Kidney capillary endothelial cell (primary cell): ENCODE results near the gene PAX2.

Experiments used
- DNase-seq: peaks from one replicate; pipeline ENCODE4 v3.0.0-alpha.2; 2018; ENCODE audit warnings: low spot score

Gene PAX2

DNA sequence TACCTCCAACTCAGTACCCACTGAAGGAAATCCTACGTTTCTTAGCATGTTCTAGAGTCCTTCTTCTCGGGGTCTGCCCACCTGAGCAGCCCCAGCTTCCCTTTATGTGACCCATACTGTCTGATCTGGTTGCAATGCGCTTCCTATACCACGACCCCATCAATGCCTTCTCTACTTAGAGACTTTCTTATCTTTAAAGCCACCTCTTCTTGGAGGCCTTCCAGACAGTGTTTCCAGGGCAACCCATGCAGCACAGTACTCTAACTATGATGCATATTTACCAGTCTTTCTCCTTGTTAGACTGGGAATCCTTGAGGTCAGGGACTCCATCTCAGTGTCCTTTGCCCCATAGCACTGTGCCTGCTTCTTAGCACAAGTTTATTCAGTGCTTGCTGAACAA, 112.9 kb downstream of the PAX2 start:
- no peak for DNase-seq

DNA sequence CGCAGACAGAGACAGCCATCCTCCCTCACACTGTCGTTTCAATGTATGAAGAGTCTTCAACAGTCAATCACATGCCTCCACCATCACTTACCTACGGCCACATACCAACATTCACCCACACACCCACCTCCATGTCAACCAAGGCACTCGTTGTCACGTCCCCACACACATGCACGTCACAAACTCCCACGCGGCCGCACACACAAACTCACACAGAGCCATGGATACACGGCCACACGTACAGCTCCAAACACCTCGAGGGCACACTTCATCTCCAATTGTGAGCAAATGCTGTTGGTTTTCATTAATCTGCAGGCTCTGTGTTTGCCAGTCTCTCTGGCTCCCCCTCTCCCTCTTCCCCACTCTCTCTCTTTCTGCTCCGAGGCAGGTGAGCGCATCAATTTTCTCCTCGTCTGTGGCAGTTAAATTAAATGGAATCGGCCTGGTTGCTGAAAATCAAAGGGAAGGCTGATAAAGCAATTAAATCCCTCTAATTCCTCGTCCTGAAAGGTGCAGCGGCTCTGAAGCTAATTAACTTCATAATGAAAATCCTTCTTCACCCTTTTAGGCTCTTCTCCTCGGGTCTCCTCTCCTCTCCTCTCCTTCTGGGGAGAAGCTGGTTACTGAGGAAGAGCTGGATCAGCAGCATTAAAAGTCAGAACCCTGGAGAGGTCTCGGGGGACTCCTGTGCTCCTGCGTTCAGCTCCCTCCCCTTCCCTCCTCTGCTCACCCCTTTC, 113.5 kb downstream of the PAX2 start:
- no peak for DNase-seq

DNA sequence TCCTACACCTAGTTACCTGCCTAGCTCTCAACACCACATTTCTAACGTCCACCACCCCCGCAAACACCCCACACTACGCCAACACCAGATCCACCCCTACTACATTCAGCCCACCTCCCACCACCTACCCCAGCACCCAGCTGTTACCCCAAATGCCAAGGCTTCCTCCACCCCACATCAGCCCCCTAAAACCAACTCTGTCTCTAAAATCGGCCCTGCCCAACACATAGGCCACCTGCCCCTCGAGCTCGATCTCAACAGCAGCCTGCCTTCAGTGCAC, 114.0 kb downstream of the PAX2 start:
- no peak for DNase-seq

DNA sequence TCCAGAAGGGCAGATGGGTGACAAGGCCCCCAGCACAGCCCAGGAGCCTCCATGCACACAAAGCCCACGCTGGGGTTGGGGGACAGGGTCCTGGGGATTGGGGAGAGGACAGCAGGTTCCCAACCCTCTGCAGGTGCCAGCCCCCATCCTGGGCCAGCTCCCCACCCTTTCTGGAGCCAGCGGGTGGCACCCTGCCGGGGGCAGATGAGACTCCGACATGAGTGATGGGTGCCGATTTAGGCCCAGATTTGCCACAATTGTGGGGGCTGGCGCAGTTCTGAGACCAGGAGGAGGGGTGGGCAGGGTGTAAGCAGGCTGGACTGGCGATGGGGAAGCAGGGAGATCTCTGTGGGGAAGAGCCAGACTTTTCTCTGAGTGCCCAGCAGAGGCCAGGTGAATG, 118.1 kb downstream of the PAX2 start:
- no peak for DNase-seq

DNA sequence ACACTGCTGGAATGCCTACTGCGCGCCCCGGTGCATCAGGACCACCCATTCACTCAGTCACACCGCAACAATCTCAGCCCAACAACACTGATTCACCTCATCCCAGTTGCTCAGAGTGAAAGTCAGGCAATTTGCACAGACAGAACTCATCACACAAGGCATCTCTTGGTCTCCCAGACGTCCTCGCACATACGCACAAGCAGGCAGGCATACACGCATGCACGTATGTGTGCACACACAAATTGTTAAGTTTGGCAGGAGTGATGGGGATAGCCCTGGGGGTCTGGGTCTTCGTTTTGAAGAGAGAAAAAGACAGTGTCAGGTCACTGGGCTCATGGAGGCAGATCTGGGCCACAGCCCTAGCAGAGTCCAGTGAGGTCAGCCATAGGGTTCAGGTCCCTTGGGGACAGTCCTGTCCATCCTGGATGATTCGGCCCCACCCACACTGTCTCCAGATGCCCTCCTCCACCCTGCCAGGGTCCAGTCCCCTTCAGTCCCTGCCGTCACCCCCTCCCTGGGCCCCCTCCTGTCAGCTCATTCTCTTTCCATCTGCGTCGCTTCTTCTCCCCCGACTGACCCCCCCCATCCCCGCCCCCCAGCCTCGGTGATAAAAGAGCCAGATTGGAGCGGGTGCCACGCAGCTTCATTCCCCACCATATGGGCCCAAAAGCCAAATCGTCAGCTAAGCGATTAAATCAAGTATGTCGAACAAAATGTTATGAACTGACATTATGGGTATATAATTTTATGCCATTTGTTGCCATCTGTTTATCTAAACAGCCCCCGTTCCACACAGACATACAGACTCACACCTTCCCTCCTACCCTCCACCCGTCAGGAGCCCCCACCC, 118.9 kb downstream of the PAX2 start:
- DNase-seq, result no peak

DNA sequence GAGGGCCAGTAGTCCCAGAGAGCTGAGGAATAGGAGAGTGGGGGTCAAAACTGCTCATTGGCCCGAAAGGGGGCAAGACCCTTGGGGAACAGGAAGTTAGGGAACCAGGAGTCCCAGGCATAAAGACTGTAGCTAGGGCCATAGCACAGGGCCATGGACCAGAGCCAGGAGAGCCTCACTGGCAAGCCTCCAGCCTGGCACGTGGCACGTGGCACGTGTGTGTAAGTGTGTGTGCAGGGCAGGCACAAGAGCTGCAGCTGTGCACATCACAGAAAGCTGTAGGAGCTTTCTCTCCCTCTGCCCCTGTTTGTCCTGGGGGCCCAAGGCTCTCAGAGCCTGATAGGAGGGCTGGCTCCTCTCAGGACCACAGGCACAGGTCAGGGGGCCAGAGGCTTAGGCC, 119.6 kb downstream of the PAX2 start:
- DNase-seq, result no peak

DNA sequence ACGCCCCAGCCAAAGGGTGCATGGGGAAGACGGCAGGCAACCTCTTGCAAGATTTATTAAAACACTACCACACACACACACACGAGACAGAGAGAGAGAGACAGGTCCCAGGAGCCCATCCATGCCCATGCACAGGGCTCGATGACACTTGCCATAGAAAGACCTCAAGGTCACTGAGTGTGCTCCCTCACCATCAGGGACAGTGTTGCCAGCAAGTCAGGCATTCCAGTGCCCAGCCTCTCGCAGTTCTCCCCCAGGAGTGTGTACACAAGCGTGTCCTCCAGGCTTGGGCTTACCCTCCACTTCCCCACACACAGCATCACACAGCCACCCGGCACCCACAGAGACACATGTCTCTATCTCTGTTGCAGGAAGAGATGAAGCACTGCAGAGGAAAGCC, 120.6 kb downstream of the PAX2 start:
- DNase-seq, result no peak

DNA sequence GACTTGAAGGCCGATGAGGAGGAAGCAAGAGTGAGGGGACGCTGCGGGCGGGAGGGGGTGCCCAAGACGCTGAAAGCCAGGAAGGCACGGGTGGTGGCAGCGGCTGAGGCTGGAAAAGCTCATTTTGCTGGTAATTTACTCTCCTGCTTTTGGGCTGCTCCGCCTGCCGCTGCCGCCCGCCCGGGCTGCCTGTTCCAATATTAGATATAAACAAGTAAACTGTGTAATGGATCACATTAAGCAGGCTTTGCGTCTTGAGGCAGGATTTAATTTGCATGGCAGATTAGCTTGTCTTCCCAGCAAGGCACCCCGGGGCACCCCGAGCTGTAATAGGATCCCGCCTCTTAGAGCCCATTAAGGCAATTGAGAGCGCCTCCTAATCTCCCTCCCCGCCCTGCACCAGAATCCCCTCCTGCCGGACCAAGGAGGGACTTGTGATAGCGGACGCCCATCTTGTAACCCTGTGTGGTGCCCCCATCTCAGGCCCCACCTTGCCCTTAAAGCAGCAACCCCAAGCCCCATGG, 121.3 kb downstream of the PAX2 start:
- no peak for DNase-seq

DNA sequence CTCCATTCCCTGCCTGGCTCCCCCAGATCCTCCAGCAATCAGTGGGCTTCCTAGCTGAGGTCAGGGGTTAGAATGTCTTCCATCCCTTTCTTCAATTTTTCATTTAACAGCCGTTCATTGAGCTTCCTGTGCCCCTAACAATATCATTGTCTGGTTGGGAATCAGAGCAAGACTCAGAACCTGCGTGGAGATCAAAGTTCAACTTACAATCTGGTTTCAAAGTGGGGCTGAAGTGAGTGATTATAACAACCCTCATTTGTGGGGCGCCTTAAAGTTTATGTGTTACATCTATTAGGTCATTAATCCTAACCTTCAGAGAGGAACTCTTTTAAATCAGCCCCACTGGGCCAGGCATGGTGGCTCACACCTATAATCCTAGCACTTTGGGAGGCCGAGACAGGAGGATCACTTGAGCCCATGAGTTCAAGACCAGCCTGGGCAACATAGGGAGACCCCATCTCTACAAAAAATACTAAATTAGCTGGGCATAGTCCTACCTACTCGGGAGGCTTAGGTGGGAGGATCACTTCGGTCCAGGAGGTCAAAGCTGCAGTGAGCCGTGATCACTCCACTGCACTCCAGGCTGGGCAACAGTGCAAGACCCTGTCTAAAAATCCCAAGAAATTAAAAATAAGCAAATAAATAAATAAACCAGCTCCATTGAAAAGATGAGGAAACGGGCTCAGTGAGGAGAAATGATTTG, 122.0 kb downstream of the PAX2 start:
- no peak for DNase-seq

DNA sequence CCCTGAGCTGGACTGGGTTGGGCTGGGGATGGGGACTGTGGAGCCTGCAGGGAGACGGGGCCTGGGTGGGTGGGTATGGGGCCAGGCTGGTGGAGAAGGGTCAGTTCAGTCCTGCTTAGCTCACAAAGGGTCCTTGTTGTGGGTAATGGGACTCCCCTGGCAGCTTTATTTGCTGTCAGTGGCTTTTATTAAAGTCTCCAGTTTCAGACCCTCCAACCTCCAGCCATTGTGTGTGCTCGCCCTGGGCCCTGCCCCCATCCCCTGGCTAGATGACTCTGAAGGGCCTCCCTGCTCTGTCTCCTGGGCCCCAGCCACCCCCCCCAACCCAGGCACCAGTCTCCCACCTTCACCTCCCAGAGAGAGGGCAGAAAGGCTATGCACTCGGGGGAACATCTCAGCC, 123.0 kb downstream of the PAX2 start:
- DNase-seq, result no peak

DNA sequence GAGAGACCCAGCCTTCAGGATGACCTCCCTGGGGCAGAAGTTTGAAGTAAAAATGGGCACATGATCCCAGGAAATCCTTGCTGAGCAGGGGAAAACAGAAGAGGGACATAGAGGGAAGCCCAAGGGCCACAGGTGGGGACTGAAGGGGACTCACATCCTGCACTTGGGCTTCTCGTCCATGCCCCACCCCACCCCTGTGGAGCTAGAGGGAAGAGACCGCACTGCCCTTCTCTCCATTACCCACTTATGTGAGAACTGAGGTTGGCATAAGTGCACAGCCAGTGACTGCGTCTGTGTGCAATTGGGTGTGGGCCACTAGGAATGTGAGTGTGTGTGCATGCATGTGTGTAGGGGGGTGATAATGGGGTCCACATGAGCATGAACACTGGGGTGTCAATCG, 124.0 kb downstream of the PAX2 start:
- DNase-seq, result no peak

DNA sequence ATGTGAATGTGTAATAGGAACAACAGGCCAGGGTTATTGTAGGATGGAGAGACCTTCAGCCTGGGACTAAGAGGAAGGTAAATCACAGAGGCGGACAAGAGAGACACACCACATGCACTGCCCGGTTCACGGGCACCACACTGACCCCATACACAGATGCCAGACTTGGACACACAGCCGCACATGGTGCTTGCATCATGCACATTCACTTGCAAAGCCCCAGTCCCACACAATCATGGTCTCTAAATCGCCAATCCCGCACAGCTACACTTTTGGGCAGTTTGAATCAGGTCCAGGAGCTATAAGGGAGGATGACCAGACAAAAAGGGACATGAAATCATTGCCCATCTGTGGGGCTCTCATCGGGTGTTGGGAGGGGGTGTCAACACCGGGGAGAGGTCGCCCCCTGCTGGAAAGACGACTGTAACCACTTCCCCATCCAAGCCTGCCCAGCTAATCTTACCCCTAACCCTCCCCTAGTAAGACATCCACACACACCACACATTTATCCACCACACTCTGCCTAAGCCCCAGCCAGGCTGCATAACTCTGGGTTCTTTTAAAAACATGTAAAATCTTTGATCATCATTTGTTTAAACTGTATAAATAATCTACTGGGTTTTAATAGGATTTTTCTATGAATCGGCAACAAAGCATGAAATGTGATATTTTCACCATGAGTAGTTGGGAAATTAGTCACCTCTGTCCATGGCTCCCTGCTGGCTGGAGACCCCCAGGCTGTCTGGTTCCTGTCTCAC, 126.8 kb downstream of the PAX2 start:
- peak; percentile 48 for DNase-seq

DNA sequence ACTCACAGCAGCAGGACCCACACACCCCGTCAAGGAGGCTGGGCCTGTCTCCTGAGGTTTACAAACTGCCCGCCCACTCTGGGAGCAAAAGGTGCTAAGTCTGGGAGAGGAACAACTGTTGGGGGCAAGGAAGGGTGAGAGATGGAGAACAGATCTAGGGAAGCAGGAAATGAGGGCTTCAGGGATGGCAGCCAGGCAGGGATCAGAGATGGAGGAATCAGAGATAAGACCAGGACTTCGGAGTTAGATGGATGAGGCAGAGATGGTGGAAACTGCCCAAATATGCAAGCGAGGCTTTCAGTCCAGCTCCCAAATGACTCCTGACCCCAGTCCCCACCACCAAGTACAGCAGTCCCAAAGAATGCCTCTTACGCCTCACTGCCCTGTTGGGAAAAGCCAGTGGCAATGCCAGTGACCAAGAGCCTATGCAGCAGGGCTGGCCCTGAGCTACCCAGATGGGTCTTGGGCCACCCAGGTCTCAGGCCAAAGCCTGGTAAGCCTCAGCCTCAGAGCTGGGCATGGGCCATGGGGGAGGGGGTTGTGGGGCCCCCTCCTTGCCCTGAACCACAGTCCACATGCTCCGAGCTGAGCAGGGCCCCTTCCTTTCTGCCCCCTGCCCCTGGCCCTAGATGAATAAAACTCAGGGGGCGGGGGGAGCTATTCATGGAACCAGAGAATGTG, 127.9 kb downstream of the PAX2 start:
- DNase-seq, result no peak

DNA sequence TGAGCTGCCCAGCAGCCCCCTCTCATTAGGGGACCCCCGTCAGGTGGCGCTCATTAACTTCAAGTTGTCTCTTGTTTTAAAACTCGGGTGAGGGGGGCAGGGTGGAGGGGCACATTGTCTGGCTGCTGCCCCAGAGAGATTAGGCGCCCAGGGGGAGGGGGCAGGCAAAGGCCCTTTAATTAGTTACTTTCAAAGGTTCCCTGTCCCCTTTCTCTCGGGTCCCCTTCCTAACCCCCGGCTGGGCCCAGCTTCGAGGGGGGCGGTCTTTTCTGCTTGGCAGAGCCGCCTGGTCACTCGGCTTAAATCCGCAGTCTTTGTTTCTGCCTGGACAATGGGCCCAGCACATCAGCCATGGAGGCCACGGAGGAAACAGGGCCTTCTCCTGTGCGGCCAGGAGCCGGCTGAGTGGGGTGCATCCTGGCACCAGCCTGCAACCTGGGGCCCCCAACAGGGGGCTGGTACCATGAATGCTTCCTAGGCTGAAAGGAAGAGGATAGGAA, 128.5 kb downstream of the PAX2 start:
- no peak for DNase-seq

DNA sequence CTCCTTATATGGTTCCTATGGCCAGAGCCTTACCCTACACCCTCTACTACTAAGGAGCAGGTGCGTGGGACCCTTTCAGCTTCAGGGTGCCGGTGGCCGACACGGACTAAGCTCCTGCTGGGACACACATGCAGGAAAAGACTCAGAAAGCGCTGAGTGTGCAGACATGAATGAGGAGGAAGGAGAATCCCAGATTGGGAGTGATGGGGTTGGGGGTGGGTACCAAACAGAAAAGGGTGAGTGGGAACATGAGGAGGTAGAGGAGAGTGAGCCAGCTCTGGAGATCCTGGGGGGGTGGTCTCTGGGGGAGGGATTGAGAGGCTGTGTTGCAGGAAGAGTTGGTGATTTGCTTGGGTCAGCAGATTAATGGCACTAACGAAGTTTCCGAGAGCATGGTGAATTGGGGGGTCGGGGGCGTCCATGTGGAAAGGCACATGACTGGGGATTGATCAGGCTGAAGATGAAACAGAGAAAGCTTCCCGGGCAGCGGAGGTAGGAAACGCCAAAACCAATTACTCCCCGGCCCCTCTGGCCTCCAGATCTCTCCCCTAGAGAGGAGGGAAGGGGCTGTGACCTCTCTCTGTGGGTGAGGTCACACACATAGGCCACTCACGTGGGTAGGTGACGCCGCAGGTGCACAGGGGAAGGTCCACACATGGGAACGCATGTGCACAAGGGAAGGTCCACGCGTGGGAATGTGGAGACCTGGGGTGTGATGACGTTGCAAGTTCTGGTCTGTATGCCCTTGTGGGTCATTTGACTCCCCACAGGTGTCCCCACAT, 129.5 kb downstream of the PAX2 start:
- no peak for DNase-seq

DNA sequence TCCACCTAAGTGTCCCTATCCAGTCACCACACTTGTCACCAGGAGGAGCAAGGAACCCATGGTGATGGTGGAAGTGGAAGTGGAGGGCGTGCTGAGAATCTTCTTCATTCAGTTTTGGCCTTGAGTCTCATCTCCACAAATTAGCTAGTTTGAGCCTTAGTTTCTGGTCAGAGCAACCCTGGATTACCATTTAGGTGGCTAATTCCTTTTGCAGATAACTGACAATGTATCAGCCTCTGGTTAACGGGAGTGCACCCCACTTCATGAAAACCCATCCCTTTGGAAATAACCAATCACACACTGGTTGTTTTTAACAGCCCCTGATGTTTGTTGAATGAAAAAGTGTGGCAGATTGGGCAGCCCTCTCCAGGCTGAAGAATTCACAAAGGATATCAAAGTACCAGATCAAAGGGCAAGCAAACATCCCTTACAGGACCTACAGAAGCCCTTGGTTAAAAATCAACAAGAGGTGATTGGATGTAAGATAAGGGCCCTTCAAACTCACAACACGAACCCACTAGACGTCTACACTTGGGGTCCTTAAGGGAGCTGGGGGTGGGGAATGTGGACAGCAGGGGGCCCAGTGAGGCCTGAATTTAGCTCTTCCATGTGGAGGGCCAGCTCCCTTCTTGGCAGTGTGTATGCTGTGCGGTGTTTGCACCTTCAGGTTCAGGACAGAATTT, 130.2 kb downstream of the PAX2 start:
- no peak for DNase-seq

DNA sequence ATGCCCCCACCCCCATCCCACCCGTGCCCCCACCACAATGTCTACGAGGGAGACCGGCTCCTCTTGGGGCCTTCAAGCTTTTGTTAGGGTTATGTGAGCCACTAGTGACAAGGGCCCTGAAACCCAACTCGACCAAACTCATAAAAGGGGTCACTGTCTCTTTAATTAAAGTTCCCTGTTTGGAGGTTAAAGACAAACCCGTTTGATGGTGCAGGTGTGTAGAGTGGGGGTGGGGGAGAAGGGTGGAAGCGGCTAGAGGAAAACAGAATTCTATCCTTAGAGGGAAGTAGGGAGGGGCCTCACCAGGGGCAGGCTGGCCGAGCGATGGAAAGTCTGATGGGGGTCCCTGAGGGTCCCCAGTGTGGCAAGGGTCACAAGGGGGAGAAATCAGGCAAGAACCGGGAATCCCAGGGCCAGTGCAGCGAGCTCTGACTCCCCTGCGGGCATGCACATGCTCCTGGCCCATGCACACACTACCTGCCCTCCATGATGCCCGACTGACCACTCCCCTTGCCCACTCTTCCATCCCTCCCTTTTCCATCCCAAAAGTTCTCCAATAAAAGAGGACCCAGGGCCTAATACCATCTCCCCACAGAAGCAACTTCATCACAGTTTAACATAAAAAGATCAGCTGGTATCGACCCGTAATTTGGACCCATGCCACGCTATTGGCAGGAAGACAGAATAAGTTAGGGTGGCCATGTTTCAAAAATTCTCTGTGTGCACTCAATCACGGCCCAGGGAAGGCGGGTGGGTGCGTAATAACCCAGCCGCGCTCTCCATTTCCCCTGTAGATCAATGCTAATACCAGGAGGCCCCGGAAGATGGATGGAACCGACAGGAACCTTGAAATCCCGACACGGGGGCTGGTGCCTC, 131.4 kb downstream of the PAX2 start:
- no peak for DNase-seq

DNA sequence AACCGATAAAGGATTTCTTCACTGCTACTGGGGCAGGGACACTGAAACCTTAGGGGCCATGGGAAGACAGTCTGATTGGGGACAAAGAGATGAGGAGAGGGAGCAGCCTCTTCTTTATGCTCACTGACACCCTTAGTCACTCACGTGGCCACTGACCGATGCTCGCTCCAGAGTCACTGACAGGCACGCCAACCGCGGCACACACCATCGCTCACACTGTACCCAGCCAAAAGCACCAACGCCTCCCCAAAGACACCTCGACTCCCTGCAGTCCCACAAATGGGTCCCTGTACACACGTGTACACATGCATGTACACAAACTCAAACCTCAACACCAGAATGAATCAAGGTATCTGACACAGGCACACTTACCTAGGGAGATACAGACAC, 132.1 kb downstream of the PAX2 start:
- no peak for DNase-seq

DNA sequence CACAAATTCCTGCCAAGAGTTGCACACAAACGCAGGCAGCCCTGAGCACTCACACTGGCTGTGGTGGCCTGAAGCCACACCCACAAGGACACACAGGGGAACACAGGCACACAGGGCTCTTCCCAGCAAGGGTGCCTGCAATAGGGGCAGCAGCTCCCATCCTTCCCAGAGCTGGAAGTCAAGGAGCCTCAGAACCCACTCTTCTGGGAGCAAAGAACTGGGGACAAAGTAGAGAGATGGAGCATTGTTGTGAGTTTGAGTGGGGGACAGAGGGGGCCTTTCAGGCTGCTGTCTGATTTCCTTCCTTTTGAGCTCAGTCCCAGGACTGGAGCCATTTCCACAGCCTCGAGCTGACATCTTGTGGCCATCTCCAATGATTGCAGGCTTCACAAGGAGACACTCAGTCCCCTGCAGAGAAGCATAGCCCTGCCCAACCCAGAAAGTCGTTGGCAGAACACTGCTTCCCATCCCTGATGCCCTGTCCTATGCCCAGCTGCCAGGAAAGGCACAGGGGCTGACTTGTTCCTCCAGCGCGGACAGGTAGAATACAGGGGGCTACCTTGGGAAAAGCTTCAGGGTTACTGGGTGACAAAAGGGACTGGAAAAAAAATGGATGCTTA, 133.0 kb downstream of the PAX2 start:
- DNase-seq, result peak; percentile 69
